Ovary (tissue), 3 donors: ENCODE results near the gene RFC3.

ENCODE experiments used
- CTCF ChIP-seq, 3 donors: fragments of 450-650 bp in 2 of 3; fragments of 200-600 bp in 1 of 3; IDR thresholded peaks; one replicate each; pipeline versions ENCODE4 v1.5.1 to v1.8.0; 2016 to 2022; ENCODE audit warnings: antibody characterized with exemption in 3 of 3, mild to moderate bottlenecking in 1 of 3
- EP300 ChIP-seq: sonication (generic); formaldehyde crosslinking; IDR thresholded peaks from one replicate; pipeline ENCODE4 v1.6.1; 2017; ENCODE audit warnings: antibody characterized with exemption
- POLR2A ChIP-seq: fragments of 450-650 bp; IDR thresholded peaks from one replicate; pipeline ENCODE4 v1.6.1; 2017; ENCODE audit warnings: antibody characterized with exemption, mild to moderate bottlenecking, moderate library complexity
- donor health status: DM: no; HTN: no; CAD: no.

GRCh38 chr13:33789066-33789606 is 28.8 kb upstream of the RFC3 start:
- TF ChIP-seq CTCF (IDR thresholded peaks at IDR 0.05) (no peak), EP300 (no peak), POLR2A (no peak)
